ENCODE results near the gene TAF5.

DNA sequence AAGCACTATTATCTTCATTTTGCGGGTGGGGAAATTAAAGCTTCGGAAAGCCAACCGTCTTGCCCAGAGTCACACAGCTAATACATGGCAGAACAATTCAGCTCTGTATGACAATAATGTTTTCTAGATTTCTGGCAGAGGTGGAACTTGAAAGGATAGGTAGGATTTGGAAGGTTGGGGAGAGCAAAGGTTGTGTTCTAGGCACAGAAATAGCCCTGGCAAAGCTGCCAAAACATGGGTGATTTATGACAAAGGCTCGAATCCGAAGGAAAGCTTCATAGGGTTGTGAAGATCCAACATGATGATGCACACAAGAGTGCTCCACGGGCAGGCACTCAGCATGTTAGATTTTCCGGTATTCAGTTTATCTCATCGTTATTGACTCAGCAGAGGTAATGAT lies 47.8 kb downstream of the TAF5 start:
- TF ChIP-seq, protein P1, sequence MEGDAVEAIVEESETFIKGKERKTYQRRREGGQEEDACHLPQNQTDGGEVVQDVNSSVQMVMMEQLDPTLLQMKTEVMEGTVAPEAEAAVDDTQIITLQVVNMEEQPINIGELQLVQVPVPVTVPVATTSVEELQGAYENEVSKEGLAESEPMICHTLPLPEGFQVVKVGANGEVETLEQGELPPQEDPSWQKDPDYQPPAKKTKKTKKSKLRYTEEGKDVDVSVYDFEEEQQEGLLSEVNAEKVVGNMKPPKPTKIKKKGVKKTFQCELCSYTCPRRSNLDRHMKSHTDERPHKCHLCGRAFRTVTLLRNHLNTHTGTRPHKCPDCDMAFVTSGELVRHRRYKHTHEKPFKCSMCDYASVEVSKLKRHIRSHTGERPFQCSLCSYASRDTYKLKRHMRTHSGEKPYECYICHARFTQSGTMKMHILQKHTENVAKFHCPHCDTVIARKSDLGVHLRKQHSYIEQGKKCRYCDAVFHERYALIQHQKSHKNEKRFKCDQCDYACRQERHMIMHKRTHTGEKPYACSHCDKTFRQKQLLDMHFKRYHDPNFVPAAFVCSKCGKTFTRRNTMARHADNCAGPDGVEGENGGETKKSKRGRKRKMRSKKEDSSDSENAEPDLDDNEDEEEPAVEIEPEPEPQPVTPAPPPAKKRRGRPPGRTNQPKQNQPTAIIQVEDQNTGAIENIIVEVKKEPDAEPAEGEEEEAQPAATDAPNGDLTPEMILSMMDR (IDR thresholded peaks at IDR 0.05): no peak
- TF ChIP-seq POLR2AphosphoS5 (IDR thresholded peaks at IDR 0.05): no peak

All from gastroesophageal sphincter (tissue), 3 donors.